Mucosa of rectum (tissue), 2 donors: ENCODE measurements around the gene CTNNA1.

Experiments
- H3K27ac ChIP-seq, 2 donors: one replicate each; pipeline ENCODE4 v1.7.0; 2013; ENCODE audit warnings: inconsistent platforms in 2 of 2, low read depth in 2 of 2, low read length in 2 of 2
- H3K27me3 ChIP-seq, 2 donors: one replicate each; pipeline ENCODE4 v1.7.0; 2013; ENCODE audit warnings: low read length in 2 of 2; ENCODE audit not compliant: control insufficient read depth in 2 of 2, insufficient read depth in 2 of 2
- H3K36me3 ChIP-seq, 2 donors: one replicate each; pipeline ENCODE4 v1.7.0; 2013; ENCODE audit warnings: low read length in 2 of 2; ENCODE audit not compliant: control insufficient read depth in 2 of 2, insufficient read depth in 2 of 2
- H3K4me1 ChIP-seq, 2 donors: one replicate each; pipeline ENCODE4 v1.7.0; 2013; ENCODE audit warnings: low read length in 2 of 2, mild to moderate bottlenecking in 1 of 2; ENCODE audit not compliant: control insufficient read depth in 2 of 2, insufficient read depth in 2 of 2
- H3K4me3 ChIP-seq, 2 donors: one replicate each; pipeline ENCODE4 v1.7.0; 2013; ENCODE audit warnings: low read length in 2 of 2
- H3K9ac ChIP-seq, 2 donors: one replicate each; pipeline ENCODE4 v1.7.0; 2013; ENCODE audit warnings: low read length in 2 of 2, low read depth in 1 of 2, mild to moderate bottlenecking in 1 of 2
- H3K9me3 ChIP-seq, 2 donors: one replicate each; pipeline ENCODE4 v1.7.0; 2013; ENCODE audit warnings: low read length in 2 of 2; ENCODE audit not compliant: control insufficient read depth in 2 of 2
- donor health status: healthy.
- donor health status: Normal muscosa, but diverticular disease.

CTNNA1 gene

GRCh38 chr5:138932171-138932810 is 179.1 kb downstream of the CTNNA1 start:
- Histone ChIP-seq H3K9me3 (no peaks in the 10 kb centered on the region), H3K27me3 (no peaks in the 10 kb centered on the region), H3K4me1 (peaks cover 3 to 4% of the 10 kb centered on the region in 2 donors), H3K9ac (no peak overlapping the region), H3K4me3 (no peak overlapping the region), H3K36me3 (peaks cover 75% of the 10 kb centered on the region in 2 donors), H3K27ac (no peak overlapping the region)

- H3K4me1 ChIP-seq = no peaks in the 10 kb centered on the region
These were observed 180.5 kb downstream of the CTNNA1 start for GRCh38 chr5:138933522-138934290.

DNA sequence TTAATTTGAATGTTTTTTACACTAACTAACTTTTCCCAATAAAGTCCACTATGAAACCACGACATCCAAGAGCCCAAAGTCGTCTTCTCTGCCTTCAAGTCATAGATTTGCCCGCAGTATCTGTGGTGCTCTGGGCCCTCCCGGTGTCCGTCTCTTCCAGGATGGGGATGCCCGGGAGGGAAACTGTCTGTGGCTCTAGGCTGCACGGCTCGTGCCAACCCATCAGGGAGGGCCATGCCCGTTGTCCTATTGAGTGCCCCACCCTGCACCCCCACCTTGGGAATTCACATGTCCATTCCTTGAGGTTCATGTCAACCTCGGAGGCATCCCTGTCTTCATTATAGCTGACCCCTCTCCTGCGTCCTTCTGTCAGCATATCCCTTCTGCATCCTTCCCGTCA is 181.7 kb downstream of the CTNNA1 start:
- no peaks in the 10 kb centered on the region for H3K4me1 ChIP-seq
- H3K27ac ChIP-seq = no peak overlapping the region
- H3K27me3 ChIP-seq = no peaks in the 10 kb centered on the region
- H3K36me3 ChIP-seq = peaks cover 55 to 56% of the 10 kb centered on the region in 2 donors
- no peaks in the 10 kb centered on the region for H3K9me3 ChIP-seq
- H3K4me3 ChIP-seq = no peak overlapping the region
- no peak overlapping the region for H3K9ac ChIP-seq

More at GRCh38 chr5:138933522-138934290, 180.5 kb downstream of the CTNNA1 start:
- no peak overlapping the region for H3K4me3 ChIP-seq
- peaks cover 67 to 68% of the 10 kb centered on the region in 2 donors for H3K36me3 ChIP-seq
- no peaks in the 10 kb centered on the region for H3K27me3 ChIP-seq
- H3K9ac ChIP-seq = no peak overlapping the region
- no peaks in the 10 kb centered on the region for H3K9me3 ChIP-seq
- no peak overlapping the region for H3K27ac ChIP-seq

GRCh38 chr5:138935466-138935865 is 182.2 kb downstream of the CTNNA1 start:
- H3K4me3 ChIP-seq = no peak overlapping the region
- H3K27ac ChIP-seq = no peak overlapping the region
- H3K4me1 ChIP-seq = no peaks in the 10 kb centered on the region
- no peak overlapping the region for H3K9ac ChIP-seq
- H3K36me3 ChIP-seq = peaks cover 50 to 51% of the 10 kb centered on the region in 2 donors
- no peaks in the 10 kb centered on the region for H3K9me3 ChIP-seq
- no peaks in the 10 kb centered on the region for H3K27me3 ChIP-seq

- no peak overlapping the region for H3K9ac ChIP-seq
- H3K4me1 ChIP-seq = no peaks in the 10 kb centered on the region
- H3K27me3 ChIP-seq = no peaks in the 10 kb centered on the region
- H3K36me3 ChIP-seq = peaks cover 41 to 42% of the 10 kb centered on the region in 2 donors
- no peak overlapping the region for H3K4me3 ChIP-seq
- H3K9me3 ChIP-seq = no peaks in the 10 kb centered on the region
- no peak overlapping the region for H3K27ac ChIP-seq
These were observed 183.2 kb downstream of the CTNNA1 start for GRCh38 chr5:138936225-138936967.

GRCh38 chr5:138936968-138937345 is 183.7 kb downstream of the CTNNA1 start:
- no peak overlapping the region for H3K27ac ChIP-seq

GRCh38 chr5:138937392-138938387 is 184.5 kb downstream of the CTNNA1 start:
- Histone ChIP-seq H3K36me3 (peaks cover 28 to 29% of the 10 kb centered on the region in 2 donors), H3K9me3 (no peaks in the 10 kb centered on the region), H3K27me3 (no peaks in the 10 kb centered on the region), H3K27ac (no peak overlapping the region), H3K9ac (no peak overlapping the region), H3K4me1 (no peaks in the 10 kb centered on the region), H3K4me3 (no peak overlapping the region)

More at GRCh38 chr5:138936968-138937345, 183.7 kb downstream of the CTNNA1 start:
- Histone ChIP-seq H3K36me3 (peaks cover 35 to 37% of the 10 kb centered on the region in 2 donors), H3K9me3 (no peaks in the 10 kb centered on the region), H3K27me3 (no peaks in the 10 kb centered on the region), H3K4me3 (no peak overlapping the region), H3K9ac (no peak overlapping the region), H3K4me1 (no peaks in the 10 kb centered on the region)

DNA sequence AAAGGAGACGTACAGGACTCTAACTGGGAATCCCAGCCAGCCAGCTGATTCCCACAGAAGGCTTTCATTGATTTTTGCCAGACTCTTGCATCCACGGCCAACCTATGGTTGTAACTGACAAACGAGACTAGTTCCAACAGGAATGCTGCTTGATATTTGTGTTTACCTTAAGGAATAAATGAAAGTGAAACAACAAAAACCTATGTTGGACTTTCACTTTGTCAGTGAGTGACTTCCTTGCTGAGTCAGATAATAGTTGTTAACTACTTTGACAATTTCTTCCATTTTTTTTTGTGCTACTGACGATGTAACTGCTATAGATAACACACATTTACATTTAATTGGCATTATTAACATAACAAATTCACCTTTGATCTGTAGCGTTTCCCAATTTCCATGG is 185.3 kb downstream of the CTNNA1 start:
- H3K36me3 ChIP-seq = peaks cover 20 to 21% of the 10 kb centered on the region in 2 donors
- H3K27me3 ChIP-seq = no peaks in the 10 kb centered on the region
- no peak overlapping the region for H3K4me3 ChIP-seq

GRCh38 chr5:138942066-138942465 is 188.8 kb downstream of the CTNNA1 start:
- no peaks in the 10 kb centered on the region for H3K9me3 ChIP-seq
- H3K27me3 ChIP-seq = no peaks in the 10 kb centered on the region
- no peak overlapping the region for H3K4me3 ChIP-seq
- H3K27ac ChIP-seq = no peak overlapping the region
- H3K36me3 ChIP-seq = peaks cover under 1 to 3% of the 10 kb centered on the region in 2 donors
- no peak overlapping the region for H3K9ac ChIP-seq
- H3K4me1 ChIP-seq = no peaks in the 10 kb centered on the region

More for the DNA sequence above, 185.3 kb downstream of the CTNNA1 start:
- Histone ChIP-seq H3K4me1 (no peaks in the 10 kb centered on the region), H3K27ac (no peak overlapping the region), H3K9me3 (no peaks in the 10 kb centered on the region), H3K9ac (no peak overlapping the region)
